Immature natural killer cell (primary cell): ENCODE results near the gene SIL1. TPM values are rescaled to one million over a fixed set of nuclear protein-coding genes. Genes with fewer than 3 reads are reported as not detected.
"Not testable (repeated sequence)": the region's sequence is repeated elsewhere in the genome, so short reads cannot be mapped to it uniquely, and the experiment has no call there.

Experiments used
- DNase-seq, 3 donors: peaks; one replicate each; pipeline ENCODE4 v3.0.0; 2022; ENCODE audit warnings: mixed read lengths in 1 of 3
- H3K27ac Mint-ChIP-seq, 6 donors: one replicate each; pipeline ENCODE4 v1.8.0; 2020; ENCODE audit warnings: mixed read lengths in 6 of 6, mild to moderate bottlenecking in 5 of 6, inconsistent platforms in 4 of 6, moderate library complexity in 3 of 6
- H3K27me3 Mint-ChIP-seq, 3 donors: one replicate each; pipeline ENCODE4 v1.8.0; 2020 to 2021; ENCODE audit warnings: low read depth in 3 of 3, mild to moderate bottlenecking in 3 of 3, mixed read lengths in 3 of 3, moderate library complexity in 3 of 3, inconsistent platforms in 1 of 3
- H3K36me3 Mint-ChIP-seq, 3 donors: one replicate each; pipeline ENCODE4 v1.8.0; 2020; ENCODE audit warnings: mixed read lengths in 3 of 3, inconsistent platforms in 2 of 3, mild to moderate bottlenecking in 2 of 3
- H3K4me1 Mint-ChIP-seq, 2 donors: one replicate each; pipeline ENCODE4 v1.8.0; 2020; ENCODE audit warnings: inconsistent platforms in 2 of 2, mild to moderate bottlenecking in 2 of 2, mixed read lengths in 2 of 2, moderate library complexity in 1 of 2
- H3K4me3 Mint-ChIP-seq, 5 donors: one replicate each; pipeline ENCODE4 v1.8.0; 2020; ENCODE audit warnings: mild to moderate bottlenecking in 5 of 5, mixed read lengths in 5 of 5, inconsistent platforms in 3 of 5, moderate library complexity in 3 of 5
- H3K9me3 Mint-ChIP-seq, 6 donors: one replicate each; pipeline ENCODE4 v1.8.0; 2020; ENCODE audit warnings: mild to moderate bottlenecking in 6 of 6, mixed read lengths in 6 of 6, inconsistent platforms in 4 of 6, moderate library complexity in 3 of 6
- polyA plus RNA-seq, 3 donors: library from polyadenylated mRNA; unstranded; fragments of 300-500 nt; fragmentation: Illumina TruSeq; gene quantifications; one replicate each; pipeline ENCODE4 v1.2.3, GENCODE V29; 2021

SIL1 gene
- polyA plus RNA-seq, result 10 to 100 TPM; 22.0 to 22.7 (median 22.1) TPM

DNA sequence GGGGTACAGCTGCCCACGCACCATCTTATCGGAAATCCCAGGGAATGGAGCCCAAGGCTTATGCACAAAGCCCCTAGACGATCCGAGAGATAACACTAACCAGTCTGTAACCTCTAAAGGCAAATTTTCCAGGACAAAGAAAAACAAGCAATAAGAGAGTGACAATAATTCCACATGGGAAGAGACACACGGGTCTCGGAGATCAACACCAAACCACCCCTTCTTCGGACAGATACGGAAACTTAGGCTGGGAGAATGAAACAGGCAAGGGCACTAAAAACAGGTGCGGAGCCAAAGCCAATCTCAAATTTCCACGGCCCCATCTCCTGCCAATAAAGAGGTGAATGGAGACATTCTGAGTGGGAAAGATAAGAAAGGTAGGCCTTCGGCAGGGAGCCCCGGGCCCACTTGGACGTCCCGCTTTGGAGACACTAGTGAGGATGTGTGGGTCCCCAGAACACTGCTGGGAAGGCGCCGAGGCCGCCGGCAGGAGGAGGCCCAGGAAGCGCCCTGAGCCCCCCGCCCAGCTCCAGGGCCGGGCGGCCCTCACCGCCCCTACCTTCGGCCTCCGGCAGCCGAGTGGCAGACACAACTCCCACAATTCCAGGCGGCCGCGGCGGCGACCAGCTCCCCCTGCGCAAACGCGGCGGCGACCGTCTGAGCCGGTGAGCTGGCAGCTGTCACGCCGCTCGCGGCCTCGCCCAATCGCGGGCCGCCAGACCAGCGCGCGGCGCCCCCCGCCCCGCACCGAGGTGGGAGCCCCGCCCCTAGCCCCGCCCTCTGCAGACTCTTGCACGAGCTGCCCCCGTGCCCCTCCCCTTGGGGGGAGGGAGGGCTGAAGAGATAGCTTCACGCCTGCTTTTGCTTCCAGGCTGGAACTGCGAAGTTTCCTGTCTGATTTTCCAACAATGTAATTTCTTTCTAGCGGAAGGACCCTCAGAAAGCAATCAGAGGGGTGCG lies at the start of gene SIL1:
TSS of gene SIL1 (minus strand) at position 659 of the 960 bp plus-strand sequence. CDS start 70,525 bp downstream, outside the sequence.
- H3K36me3 Mint-ChIP-seq, result no peaks in the 10 kb centered on the region
- H3K27ac Mint-ChIP-seq, result peak within 1 kb of the TSS; percentile 88 to 97 (median 93)
- H3K4me1 Mint-ChIP-seq, result peaks cover 22 to 30% of the 10 kb centered on the region in 2 donors
- peak; percentile 93 to 95 (median 93) for DNase-seq
- H3K27me3 Mint-ChIP-seq, result peaks cover 2 to 7% (median 2%) of the 10 kb centered on the region in 3 donors
- H3K9me3 Mint-ChIP-seq, result no peaks in the 10 kb centered on the region
- H3K4me3 Mint-ChIP-seq, result peak within 1 kb of the TSS; percentile 87 to 99 (median 90)

DNA sequence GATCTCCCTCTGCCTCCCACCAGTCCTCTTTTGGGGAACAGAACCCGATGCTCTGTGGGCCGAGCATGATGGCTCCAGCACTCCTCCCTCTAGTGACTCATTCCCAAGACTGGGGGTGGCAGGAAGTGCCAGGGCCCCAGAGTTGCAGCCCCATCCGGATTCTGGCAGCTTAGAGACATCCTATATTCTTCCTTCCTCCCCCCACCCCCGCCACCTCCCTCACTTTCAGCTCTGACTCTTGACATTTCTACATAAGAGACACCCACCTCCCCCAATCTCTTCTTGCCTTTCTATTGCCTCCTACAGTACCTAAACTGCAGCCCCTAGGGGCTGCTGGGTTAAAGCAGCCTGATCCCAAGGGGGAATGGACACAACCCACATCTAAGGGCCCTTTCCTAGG lies 48.2 kb upstream of the SIL1 start:
- Mint-ChIP-seq H3K4me3 (no peak overlapping the region), H3K27me3 (peaks cover 0 to 7% (median 0%) of the 10 kb centered on the region in 3 donors), H3K27ac (no peak overlapping the region), H3K4me1 (peaks cover 0 to 2% of the 10 kb centered on the region in 2 donors), H3K9me3 (no peaks in the 10 kb centered on the region), H3K36me3 (peaks cover 0 to 3% (median 0%) of the 10 kb centered on the region in 3 donors)
- no peak for DNase-seq

DNA sequence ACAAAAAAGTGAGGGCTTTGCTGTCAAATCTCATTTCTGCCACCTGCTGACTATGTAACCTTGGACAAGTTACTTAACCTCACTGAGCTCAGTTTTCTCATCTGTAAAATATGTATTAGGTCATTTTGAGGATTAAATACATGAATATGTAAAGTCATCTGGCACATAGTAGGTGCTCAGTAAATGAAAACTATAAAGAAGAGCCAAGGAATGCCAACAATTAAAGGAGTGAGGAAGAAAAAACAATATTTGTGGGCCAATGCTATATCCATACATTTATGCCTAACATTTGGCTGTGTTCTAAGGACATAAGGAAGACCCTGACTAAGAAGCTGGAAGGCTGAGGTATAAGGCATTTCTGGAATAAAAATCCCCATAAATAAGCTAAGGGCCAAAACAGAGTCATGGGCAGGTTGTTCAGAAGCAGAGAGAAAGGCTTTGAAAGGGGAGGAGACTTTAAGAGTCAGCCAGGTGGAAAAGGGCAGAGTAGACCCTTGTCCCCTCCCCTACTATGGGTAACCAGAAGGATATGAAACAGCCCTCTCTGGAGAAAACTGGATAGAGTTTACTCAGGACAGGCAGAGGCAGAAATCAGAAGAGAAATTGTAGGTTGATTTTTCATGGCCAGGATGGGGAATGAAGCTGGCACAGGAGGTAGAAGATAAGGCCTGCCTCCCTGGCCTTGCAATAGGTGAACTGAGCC lies 47.6 kb upstream of the SIL1 start:
- Mint-ChIP-seq H3K4me1 (no peaks in the 10 kb centered on the region), H3K27ac (no peak overlapping the region), H3K4me3 (no peak overlapping the region), H3K36me3 (peaks cover 0 to 3% (median 0%) of the 10 kb centered on the region in 3 donors), H3K9me3 (no peaks in the 10 kb centered on the region), H3K27me3 (peaks cover 0 to 8% (median 2%) of the 10 kb centered on the region in 3 donors)
- no peak for DNase-seq

DNA sequence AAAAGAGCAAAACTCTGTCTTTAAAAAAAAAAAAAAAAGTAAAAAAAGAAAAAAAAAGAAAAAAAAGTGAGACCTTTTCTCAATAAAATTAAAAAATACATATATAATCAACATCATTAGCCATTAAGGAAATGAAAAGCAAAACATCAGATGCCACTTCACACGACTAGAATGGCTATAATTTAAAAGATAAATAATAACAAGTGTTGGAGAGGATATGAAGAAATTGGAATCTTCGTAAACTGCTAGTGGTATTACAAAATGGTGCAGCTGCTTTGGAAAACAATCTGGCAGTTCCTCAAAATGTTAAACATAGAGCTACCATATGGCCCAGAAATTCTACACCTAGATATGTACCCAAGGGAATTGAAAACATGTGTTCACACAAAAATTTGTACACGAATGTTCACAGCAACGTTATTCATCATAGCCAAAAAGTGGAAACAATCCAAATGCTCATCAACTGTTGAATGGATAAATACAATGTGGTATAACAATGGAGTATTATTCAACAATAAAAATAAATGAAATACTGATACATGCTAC lies 45.3 kb upstream of the SIL1 start:
- Mint-ChIP-seq H3K4me3 (no peak overlapping the region), H3K27ac (no peak overlapping the region), H3K4me1 (no peaks in the 10 kb centered on the region), H3K36me3 (peaks cover 0 to 3% (median 0%) of the 10 kb centered on the region in 3 donors), H3K27me3 (peaks cover 1 to 14% (median 3%) of the 10 kb centered on the region in 3 donors), H3K9me3 (no peaks in the 10 kb centered on the region)
- DNase-seq, result no peak

DNA sequence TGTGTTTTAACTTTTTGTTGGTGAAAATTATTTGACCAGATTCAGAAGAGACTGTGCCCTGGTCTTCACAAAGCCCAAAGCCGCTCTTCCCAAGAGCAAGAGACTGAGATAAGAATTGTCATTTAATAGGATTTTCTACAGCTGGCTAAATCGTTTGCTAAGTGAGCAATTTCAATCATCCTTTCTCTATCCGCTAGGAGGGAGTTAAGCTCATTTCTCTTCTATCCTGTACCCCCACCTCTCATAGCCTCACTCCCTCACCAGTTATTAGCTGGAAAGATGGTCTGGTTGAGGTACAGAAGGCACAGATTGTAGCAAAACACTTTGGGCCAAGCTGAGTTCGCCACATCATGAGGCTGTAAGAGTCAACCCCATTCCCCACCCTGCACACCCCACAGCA lies 43.0 kb upstream of the SIL1 start:
- DNase-seq, result no peak
- H3K9me3 Mint-ChIP-seq, result no peaks in the 10 kb centered on the region
- H3K27me3 Mint-ChIP-seq, result peaks cover 1 to 16% (median 3%) of the 10 kb centered on the region in 3 donors
- no peaks in the 10 kb centered on the region for H3K4me1 Mint-ChIP-seq
- no peak overlapping the region for H3K27ac Mint-ChIP-seq
- no peaks in the 10 kb centered on the region for H3K36me3 Mint-ChIP-seq
- no peak overlapping the region for H3K4me3 Mint-ChIP-seq

DNA sequence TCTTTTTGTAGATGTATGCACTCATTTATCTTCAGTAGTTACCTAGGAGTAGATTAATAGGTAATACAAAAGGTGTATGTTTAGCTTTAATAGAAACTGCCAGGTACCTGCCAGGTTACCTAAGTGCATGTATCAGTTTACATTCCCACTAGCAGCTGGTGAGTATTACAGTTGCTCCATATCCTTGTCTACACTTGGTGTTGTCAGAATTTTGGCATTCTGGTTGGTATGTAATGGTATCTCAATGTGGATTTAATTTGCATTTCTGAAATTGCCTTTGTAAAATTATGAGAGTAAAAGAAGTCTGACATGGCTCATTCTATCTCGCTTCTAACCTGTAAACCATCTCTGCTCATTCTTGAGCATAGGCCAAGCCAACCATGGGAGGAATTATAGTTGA lies 38.3 kb upstream of the SIL1 start:
- Mint-ChIP-seq H3K27ac (no peak overlapping the region), H3K36me3 (peaks cover 0 to 4% (median 0%) of the 10 kb centered on the region in 3 donors), H3K4me3 (no peak overlapping the region), H3K27me3 (peaks cover 1 to 12% (median 3%) of the 10 kb centered on the region in 3 donors), H3K9me3 (no peaks in the 10 kb centered on the region), H3K4me1 (no peaks in the 10 kb centered on the region)
- no peak for DNase-seq

DNA sequence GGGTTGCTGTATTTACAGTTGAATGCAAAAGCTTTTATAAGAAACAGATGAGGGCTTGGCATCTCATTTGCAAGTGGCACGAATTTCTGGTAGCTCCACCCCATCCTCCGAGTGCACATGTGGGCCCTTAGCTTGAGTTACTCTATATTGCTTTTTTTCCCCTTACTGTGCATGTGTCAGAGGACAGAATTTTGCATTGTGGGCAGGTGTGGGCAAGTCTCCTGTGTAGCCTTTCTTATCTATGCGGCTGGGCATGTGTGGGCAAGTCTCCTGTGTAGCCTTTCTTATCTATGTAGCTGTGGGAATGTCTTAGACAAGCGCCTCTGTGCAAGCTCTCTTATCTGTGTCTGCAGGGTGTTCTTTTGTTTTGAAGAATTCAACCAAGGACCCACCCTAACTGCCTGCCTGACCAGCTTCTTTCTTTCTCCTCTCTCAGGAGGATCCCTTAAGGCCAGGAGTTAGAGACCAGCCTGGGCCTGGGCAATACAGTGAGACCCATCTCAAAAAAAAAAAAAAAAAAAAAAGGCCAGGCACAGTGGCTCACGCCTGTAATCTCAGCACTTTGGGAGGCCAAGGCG lies 34.1 kb upstream of the SIL1 start:
- Mint-ChIP-seq H3K9me3 (no peaks in the 10 kb centered on the region), H3K27ac (no peak overlapping the region), H3K36me3 (peaks cover 0 to 4% (median 0%) of the 10 kb centered on the region in 3 donors), H3K4me3 (no peak overlapping the region), H3K27me3 (peaks cover 0 to 3% (median 0%) of the 10 kb centered on the region in 3 donors), H3K4me1 (no peaks in the 10 kb centered on the region)
- DNase-seq, result no peak

DNA sequence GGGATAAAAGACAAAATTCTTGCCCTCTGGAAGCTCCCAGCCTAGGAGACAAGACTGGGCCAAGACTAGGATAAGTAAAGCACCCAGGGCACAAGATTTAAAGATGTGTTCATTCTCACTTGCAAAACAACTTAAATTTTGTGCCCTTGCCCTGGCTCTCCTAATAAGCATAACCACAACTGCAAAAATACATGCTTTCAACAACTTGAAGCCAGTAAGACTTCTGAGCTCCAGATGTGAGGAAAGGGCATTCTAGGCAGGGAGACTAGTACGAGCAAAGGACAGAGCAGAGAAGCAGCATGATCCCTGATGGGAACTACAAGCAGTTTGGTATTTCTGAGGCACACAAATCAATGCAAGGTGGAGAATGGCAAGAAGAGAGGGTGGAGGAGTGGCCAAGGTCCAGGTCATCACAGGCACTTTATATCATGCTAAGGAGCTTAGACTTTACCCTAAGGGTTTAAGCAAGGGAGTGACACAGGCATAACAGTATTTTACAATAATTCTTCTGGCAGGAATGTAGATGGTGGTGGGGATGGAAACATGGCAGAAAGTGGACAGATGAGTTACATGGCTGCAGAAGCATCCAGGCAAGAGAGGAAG lies 30.1 kb upstream of the SIL1 start:
- Mint-ChIP-seq H3K27ac (no peak overlapping the region), H3K4me3 (no peak overlapping the region), H3K9me3 (no peaks in the 10 kb centered on the region), H3K4me1 (no peaks in the 10 kb centered on the region), H3K27me3 (peaks cover 0 to 3% (median 2%) of the 10 kb centered on the region in 3 donors), H3K36me3 (no peaks in the 10 kb centered on the region)
- no peak for DNase-seq

DNA sequence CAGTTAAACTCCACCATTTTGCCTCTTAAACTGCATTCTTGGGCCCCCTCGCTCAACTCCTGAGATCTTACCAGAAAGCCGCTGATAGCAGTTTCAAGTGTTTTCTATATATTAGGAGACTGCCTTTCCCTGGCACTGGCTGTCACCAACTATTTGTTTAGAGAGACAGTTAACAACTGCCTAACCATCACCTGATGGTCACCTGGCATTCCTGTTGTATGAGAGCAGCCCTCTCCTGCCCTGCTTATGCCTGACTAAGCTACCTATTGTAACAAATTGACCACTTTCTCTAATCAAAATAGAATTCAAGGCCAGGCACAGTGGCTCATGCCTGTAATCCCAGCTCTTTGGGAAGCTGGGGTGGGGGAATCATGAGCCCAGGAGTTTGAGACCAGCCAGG lies 28.0 kb upstream of the SIL1 start:
- H3K4me3 Mint-ChIP-seq, result no peak overlapping the region
- H3K27me3 Mint-ChIP-seq, result peaks cover 2 to 4% (median 3%) of the 10 kb centered on the region in 3 donors
- no peaks in the 10 kb centered on the region for H3K9me3 Mint-ChIP-seq
- no peak overlapping the region for H3K27ac Mint-ChIP-seq
- no peak for DNase-seq
- H3K36me3 Mint-ChIP-seq, result no peaks in the 10 kb centered on the region
- H3K4me1 Mint-ChIP-seq, result no peaks in the 10 kb centered on the region

DNA sequence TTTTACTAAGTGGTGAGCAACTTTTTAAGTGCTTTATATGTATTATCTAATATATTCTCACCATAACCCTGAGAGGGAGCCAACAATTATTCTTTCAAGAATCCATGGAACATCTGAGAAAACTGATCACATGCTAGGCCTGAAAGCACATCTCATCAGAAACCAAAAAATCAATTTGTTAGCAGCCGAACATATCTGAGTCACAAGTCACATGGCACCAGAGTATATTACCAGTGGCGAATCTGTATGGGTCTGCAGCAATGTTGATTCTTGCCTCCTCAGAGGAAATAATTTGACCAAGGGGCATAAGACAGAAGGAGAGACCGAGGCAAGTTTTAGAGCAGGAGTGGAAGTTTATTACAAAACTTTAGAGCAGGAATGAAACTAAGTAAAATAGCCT lies 25.3 kb upstream of the SIL1 start:
- no peak overlapping the region for H3K4me3 Mint-ChIP-seq
- no peaks in the 10 kb centered on the region for H3K9me3 Mint-ChIP-seq
- H3K27ac Mint-ChIP-seq, result no peak overlapping the region
- peaks cover 3 to 6% (median 4%) of the 10 kb centered on the region in 3 donors for H3K27me3 Mint-ChIP-seq
- no peaks in the 10 kb centered on the region for H3K4me1 Mint-ChIP-seq
- H3K36me3 Mint-ChIP-seq, result no peaks in the 10 kb centered on the region
- no peak for DNase-seq

DNA sequence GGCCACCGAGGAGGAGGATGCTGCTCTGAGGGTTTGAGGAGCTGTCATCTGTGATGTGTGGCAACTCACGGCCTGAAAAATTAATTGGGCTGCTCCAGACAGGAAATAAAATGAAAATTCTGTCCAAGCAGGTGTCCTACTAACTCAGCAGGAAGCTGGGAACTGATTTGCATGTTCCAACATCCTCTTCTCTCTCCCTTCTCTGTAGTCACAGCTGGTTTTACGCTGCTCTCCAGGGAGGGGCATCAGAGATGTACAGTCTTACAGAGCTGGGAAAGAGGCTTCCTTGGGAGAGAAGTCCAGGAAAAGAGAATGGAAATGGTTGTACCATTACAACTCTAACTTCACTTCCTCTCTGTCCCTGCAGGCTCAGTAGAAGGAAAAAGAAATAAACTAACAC lies 24.2 kb upstream of the SIL1 start:
- peaks cover 3 to 4% (median 4%) of the 10 kb centered on the region in 3 donors for H3K27me3 Mint-ChIP-seq
- no peak overlapping the region for H3K4me3 Mint-ChIP-seq
- no peaks in the 10 kb centered on the region for H3K4me1 Mint-ChIP-seq
- no peak overlapping the region for H3K27ac Mint-ChIP-seq
- no peaks in the 10 kb centered on the region for H3K36me3 Mint-ChIP-seq
- no peaks in the 10 kb centered on the region for H3K9me3 Mint-ChIP-seq
- DNase-seq, result no peak

DNA sequence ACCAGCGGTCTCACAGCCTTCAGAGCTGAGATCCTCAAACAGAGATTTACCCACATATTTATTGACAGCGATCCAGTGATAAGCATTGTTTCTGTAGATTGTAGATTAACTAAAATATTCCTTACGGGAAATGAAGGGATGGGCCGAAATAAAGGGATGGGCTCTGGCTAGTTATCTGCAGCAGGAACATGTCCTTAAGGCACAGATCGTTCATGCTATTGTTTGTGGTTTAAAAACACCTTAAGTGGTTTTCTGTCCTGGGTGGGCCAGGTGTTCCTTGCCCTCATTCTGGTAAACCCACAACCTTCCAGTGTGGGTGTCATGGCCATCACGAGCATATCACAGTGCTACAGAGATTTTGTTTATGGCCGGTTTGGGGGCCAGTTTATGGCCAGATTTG lies 19.9 kb upstream of the SIL1 start:
- not testable (repeated sequence) for H3K4me1 Mint-ChIP-seq, DNase-seq, H3K27ac Mint-ChIP-seq, H3K36me3 Mint-ChIP-seq, H3K9me3 Mint-ChIP-seq, H3K27me3 Mint-ChIP-seq, H3K4me3 Mint-ChIP-seq
